NCI-H1930 (cell line): ENCODE data around the gene PHRF1.
"Not testable (repeated sequence)": the region's sequence is repeated elsewhere in the genome, so short reads cannot be mapped to it uniquely, and the experiment has no call there.

Experiments
- DNase-seq, 2 experiments: peaks; one replicate each; lab custom pipeline; 2025; lab: John Stamatoyannopoulos, UW

PHRF1 gene

DNA sequence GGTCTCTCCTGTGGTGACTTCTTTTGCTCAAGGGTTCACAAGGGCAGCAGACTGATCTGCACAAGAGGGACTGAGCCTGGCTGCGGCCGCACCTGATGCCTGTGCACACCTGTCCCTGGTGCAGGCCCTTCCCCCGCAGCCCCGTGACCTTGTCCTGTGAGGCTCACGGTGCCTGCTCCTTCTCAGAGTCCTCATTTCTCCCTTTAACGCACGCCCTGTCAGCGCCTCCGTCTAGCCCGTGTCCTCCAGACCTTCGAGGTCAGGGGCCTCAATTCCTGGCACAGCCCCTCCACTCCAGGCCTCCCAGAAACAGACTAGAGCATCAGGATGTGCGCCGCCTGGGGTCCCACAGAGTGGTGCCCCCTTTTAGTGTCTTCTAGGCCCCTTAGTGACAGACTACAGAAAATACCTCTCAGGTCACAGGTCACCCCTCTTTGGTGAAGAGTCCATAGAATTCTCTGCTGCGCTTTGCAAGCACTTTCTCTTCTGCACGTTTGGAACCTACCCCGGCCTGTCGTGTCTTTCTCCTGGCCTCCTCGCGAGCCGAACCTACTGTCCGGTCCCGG, 59.8 kb downstream of the PHRF1 start:
- no peak for DNase-seq

- no peak for DNase-seq
These were observed 60.5 kb downstream of the PHRF1 start, which contains the start of gene DRD4 for GRCh38 chr11:636511-637332. TSS of gene DRD4 (plus strand) at chr11:637269. CDS start at chr11:637305, 36 bp downstream.

DNA sequence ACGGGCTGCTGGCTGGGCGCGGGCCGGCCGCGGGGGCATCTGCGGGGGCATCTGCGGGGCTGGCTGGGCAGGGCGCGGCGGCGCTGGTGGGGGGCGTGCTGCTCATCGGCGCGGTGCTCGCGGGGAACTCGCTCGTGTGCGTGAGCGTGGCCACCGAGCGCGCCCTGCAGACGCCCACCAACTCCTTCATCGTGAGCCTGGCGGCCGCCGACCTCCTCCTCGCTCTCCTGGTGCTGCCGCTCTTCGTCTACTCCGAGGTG, 61.0 kb downstream of the PHRF1 start:
- DNase-seq: no peak

DNA sequence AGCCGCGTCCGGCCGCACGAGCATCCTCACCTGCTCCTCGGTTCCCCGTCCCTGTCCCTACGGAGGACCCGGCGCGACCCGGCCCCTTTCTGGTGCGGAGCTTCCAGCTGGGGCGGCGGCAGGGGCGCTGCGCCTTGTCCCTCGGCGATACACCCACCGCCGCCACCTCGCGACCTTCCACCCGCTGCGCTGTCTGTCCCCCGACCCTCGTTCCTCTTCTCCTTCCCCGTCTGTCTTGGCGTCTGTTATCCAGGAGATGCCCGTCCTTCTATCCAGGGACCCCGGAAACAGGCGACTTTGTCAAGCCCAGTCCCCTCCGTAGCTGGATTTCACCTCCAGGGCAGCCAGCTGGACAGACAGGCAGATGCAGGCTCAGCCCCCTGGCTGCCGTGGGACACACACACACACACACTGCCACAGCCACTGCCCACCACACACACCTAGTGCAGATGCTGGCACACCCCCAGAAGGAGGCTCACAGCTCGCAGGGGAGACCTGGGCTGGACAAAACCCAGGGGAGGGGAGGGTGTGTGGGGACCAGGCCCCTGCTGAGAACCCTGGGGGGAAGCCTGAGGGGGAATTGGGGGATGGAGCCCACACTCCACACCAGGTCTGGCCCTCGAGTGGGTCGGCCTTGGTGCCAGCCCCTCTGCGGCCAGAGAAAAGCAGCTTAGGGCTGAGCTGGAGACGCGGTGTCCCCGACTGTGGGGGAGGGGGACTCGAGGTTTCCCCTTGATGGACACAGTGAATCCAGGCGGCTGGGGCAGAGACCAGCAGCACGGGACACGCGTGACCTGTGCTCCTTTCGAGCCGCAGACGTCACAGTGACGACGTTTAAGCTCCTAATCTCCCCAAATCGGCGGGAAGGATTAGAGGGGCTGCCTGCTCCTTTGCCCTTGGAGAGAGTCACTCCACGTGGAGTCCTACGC, 61.6 kb downstream of the PHRF1 start:
- DNase-seq: no peak

GRCh38 chr11:638631-639331, 62.5 kb downstream of the PHRF1 start:
- no peak for DNase-seq

- DNase-seq: no peak
These were observed 63.2 kb downstream of the PHRF1 start for GRCh38 chr11:639332-639955.

- DNase-seq: no peak
These were observed 63.9 kb downstream of the PHRF1 start for GRCh38 chr11:640021-640706.

DNA sequence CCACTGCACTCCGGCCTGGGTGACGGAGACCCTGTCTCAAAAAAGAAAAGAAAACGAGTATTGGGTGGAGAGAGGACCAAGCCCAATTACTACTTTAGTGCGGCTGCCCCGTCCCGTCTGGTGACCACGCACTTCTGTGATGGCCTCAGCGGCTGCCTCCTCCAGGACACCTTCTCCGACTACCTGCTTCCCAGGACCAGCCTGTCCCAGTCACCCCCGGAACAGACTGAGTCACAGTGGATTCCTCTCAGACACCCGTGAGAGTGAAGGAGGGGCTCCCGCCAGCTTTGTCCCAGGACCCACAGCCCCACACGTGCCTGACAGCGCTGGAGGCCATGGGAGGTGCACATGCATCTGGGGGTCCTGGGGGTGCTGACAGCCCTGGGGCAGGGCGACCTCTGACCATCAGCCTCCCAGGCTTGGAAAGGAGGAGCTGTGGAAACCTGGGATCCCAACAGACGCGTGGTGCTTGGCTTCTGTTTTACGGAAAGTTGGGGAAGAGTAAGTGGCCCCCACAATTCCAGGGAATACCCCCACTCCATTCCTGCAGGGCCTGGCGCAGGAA, 65.6 kb downstream of the PHRF1 start:
- DNase-seq: no peak

DNA sequence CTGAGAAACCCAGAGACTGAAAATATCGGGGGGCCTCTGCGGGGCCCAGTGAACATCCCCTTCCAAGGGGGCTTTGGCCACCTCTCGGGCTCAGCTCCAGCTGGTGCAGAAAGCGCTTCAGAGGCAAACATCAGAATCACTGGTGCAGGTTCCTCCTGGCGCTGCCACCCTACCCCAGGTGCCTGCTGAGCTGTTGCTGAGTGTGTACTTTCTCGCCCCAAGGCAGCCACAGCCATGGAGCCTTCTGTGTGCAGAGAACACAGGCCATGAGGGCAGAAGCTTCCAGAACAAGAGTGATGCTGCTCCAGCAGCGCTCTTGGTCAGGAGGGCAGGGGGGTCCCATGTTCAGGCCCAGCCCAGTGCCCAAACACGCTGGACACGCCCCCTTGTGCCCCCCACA, 67.1 kb downstream of the PHRF1 start:
- DNase-seq: no peak

- DNase-seq: no peak
These were observed 67.8 kb downstream of the PHRF1 start for GRCh38 chr11:643849-644738.

DNA sequence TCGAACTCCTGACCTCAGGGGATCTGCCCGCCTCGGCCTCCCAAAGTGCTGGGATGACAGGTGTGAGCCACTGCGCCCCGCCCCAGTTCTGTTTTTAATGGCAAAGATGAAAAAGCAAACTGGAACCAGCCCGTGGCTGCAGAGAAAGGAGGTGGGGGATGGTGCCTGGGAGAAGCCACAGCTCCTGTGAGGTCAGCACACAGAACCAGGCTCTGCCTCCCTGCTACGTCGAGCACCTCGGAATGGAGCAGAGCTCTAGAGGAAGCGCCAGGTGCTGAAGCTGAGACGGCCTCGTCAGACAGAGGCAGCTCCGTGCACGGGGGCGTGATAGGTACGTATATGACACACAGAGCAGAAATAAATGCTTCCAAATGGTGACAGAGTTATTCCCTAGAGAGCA, 69.3 kb downstream of the PHRF1 start:
- DNase-seq: no peak

GRCh38 chr11:646214-646613, 69.9 kb downstream of the PHRF1 start:
- DNase-seq: no peak

DNA sequence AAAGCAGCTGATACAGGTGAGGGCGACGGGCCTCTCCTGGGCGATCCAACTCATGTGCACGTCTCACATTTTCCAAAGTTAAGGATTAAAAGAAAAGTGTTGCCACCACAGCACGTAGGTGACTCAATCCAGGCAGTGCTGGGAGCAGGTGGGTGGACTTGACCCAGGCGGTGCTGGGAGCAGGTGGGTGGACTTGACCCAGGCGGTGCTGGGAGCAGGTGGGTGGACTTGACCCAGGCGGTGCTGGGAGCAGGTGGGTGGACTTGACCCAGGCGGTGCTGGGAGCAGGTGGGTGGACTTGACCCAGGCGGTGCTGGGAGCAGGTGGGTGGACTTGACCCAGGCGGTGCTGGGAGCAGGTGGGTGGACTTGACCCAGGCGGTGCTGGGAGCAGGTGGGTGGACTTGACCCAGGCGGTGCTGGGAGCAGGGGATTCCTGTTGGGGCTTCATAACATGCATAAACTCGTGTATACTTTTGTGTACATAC, 71.4 kb downstream of the PHRF1 start:
- DNase-seq: not testable (repeated sequence)

GRCh38 chr11:650482-650881, 74.2 kb downstream of the PHRF1 start:
- DNase-seq: no peak

DNA sequence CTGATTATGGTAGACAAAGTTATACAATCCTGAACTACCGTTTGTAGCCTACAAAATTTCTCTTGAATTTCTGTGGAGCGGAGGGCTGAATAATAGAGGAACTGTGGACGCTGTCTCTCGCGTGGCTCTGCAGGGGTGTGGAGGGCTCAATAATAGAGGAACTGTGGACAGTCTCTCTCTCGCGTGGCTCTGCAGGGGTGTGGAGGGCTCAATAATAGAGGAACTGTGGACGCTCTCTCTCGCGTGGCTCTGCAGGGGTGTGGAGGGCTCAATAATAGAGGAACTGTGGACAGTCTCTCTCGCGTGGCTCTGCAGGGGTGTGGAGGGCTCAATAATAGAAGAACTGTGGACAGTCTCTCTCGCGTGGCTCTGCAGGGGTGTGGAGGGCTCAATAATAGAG, 76.9 kb downstream of the PHRF1 start:
- not testable (repeated sequence) for DNase-seq

DNA sequence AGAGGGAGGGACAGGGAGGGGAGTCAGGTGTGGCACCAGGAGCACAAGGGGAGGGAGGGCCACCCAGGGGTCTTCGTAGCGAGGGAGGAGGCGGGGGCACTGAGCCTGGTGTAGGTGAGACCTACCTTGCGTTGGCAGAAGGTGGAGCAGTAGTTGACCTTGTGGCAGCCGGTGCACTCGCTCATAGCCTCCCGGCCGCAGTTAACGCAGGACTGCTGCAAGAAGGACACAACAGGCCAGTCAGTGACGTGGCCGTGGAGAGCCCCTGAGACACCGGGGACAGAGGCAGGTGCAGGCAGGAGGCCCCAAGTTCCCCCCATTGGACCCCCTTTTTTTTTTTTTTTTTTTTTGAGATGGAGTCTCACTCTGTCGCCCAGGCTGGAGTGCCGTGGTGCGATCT, 77.6 kb downstream of the PHRF1 start:
- no peak for DNase-seq

DNA sequence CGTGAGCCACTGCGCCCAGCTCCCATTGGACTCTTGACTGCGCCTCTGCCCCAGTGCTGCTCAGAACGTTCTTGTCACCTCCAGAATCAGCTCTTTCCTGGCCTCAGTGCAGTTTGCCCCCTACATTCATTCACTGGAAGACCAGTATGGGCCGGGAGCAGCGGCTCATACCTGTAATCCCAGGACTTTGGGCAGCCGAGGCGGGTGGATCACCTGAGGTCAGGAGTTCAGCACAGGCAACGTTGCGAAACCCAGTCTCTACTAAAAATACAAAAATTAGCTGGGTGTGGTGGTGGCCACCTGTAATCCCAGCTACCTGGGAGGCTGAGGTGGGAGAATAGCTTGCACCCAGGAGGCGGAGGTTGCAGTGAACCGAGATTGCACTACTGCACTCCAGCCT, 78.2 kb downstream of the PHRF1 start:
- DNase-seq: not testable (repeated sequence)

DNA sequence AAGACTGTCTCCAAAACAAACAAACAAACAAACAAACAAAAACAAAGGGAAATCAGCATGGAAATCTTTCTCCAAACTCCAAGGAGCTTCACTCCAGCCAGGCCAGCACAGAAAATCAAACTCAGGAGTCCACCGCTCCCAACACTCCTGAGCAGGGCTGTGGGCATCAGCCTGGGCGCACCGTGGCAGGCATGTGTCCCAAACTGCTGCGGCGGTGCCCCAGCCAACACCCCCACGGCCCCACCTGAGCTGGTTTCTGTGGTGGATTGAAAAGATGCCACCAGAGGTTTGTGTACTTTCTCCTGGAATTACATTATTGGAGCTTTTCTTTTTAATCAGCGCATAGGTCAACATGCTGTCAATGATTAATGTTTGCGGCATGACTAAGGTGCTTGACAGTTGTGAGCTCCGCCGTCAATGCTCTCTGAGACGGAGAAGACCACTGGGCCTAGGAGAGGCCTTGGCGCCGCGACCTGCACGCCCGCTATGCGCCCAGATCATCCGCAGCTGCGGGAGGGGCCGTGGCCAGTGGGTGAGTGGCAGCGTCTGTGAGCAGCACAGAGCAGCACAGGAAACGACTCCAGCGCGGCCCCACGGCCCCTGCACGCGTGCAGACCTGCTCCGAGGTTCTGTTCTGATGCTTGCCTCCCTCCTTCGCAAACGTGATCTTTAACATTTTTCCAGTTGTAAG, 78.9 kb downstream of the PHRF1 start:
- no peak for DNase-seq

- DNase-seq: no peak
These were observed 80.2 kb downstream of the PHRF1 start for GRCh38 chr11:656426-656825.
